Calu3 (cell line): ENCODE measurements around the gene USP24. TPM values are rescaled to one million over a fixed set of nuclear protein-coding genes. Genes with fewer than 3 reads are reported as not detected.
"Not testable (repeated sequence)": the region's sequence is repeated elsewhere in the genome, so short reads cannot be mapped to it uniquely, and the experiment has no call there.

ENCODE experiments used
- BruUV-seq: library from RNA; stranded (reverse); fragments of 400-500 nt; replicated peaks from 2 replicates; lab custom pipeline; 2021; lab: Mats Ljungman, UMichigan
- CTCF ChIA-PET: fragments of 300-600 bp; sonication (Branson Sonifier 250); formaldehyde crosslinking; loops from one replicate; lab custom pipeline; 2022; ENCODE audit warnings: antibody characterized with exemption; lab: Charles Lee
- DNase-seq: peaks from one replicate; pipeline ENCODE4 v3.0.0; 2022
- H3K27ac Mint-ChIP-seq: one replicate; pipeline ENCODE4 v1.8.0; 2022; ENCODE audit warnings: mixed read lengths; ENCODE audit not compliant: unreplicated experiment
- H3K27me3 Mint-ChIP-seq: one replicate; pipeline ENCODE4 v1.8.0; 2022; ENCODE audit warnings: mixed read lengths; ENCODE audit not compliant: unreplicated experiment
- H3K36me3 Mint-ChIP-seq: one replicate; pipeline ENCODE4 v1.8.0; 2022; ENCODE audit warnings: mild to moderate bottlenecking, moderate library complexity, mixed read lengths; ENCODE audit not compliant: insufficient read depth, unreplicated experiment
- H3K4me1 Mint-ChIP-seq: one replicate; pipeline ENCODE4 v1.8.0; 2022; ENCODE audit warnings: mild to moderate bottlenecking, low read depth, mixed read lengths; ENCODE audit not compliant: unreplicated experiment
- H3K4me3 Mint-ChIP-seq: one replicate; pipeline ENCODE4 v1.8.0; 2022; ENCODE audit warnings: mild to moderate bottlenecking, low read depth, moderate library complexity, mixed read lengths; ENCODE audit not compliant: unreplicated experiment
- H3K9me3 Mint-ChIP-seq: one replicate; pipeline ENCODE4 v1.8.0; 2022; ENCODE audit warnings: low read depth, mixed read lengths; ENCODE audit not compliant: unreplicated experiment
- intact Hi-C: fragments of 100-400 bp; cut with micrococcal nuclease; formaldehyde crosslinking; loops from one replicate; pipeline ENCODE4 v1.10.0; 2022; ENCODE audit not compliant: unreplicated experiment
- total RNA-seq: library from RNA; stranded (reverse); gene quantifications from 2 replicates; pipeline ENCODE4 v1.2.3, GENCODE V29; 2022
- TF ChIP-seq, protein P1 (sequence below): fragments of 200-600 bp; IDR thresholded peaks from one replicate; pipeline ENCODE4 v1.8.0; 2022; ENCODE audit warnings: antibody characterized with exemption; ENCODE audit not compliant: unreplicated experiment

USP24 gene
- total RNA-seq, 1 experiment from 2014 or later: 45.3 TPM

DNA sequence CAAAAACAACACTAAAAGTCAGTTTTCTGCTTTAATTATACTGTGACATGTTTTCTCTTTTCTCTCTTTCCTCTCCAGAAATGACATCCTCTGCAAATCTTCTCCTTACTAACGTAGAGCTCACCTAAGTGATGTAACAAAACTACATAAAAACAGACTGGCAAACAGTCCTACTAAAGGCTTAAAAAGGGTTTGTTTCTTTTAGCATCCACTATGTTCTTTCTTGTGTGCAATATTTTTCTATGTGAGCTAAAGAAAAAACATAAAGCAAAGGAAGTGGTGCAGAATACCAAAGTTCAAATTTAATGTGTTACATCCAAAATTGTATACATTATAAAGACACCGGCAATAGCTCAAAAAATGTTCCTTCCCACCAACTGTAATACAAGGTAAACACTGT lies 14.5 kb downstream of the USP24 start:
- Mint-ChIP-seq H3K4me3 (no peak overlapping the region), H3K9me3 (no peaks in the 10 kb centered on the region), H3K27ac (no peak overlapping the region), H3K36me3 (peaks cover 4% of the 10 kb centered on the region), H3K4me1 (peaks cover 28% of the 10 kb centered on the region), H3K27me3 (no peaks in the 10 kb centered on the region)
- CTCF ChIA-PET: no interaction called here
- TF ChIP-seq, protein P1, sequence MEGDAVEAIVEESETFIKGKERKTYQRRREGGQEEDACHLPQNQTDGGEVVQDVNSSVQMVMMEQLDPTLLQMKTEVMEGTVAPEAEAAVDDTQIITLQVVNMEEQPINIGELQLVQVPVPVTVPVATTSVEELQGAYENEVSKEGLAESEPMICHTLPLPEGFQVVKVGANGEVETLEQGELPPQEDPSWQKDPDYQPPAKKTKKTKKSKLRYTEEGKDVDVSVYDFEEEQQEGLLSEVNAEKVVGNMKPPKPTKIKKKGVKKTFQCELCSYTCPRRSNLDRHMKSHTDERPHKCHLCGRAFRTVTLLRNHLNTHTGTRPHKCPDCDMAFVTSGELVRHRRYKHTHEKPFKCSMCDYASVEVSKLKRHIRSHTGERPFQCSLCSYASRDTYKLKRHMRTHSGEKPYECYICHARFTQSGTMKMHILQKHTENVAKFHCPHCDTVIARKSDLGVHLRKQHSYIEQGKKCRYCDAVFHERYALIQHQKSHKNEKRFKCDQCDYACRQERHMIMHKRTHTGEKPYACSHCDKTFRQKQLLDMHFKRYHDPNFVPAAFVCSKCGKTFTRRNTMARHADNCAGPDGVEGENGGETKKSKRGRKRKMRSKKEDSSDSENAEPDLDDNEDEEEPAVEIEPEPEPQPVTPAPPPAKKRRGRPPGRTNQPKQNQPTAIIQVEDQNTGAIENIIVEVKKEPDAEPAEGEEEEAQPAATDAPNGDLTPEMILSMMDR: no peak
- no peak for DNase-seq
- intact Hi-C loops: no loop called here
- no TSS peak for BruUV-seq

- DNase-seq, H3K27ac Mint-ChIP-seq, H3K9me3 Mint-ChIP-seq, H3K27me3 Mint-ChIP-seq, intact Hi-C loops, BruUV-seq, H3K36me3 Mint-ChIP-seq, H3K4me3 Mint-ChIP-seq, CTCF ChIA-PET: not testable (repeated sequence)
- H3K4me1 Mint-ChIP-seq: peaks cover 30% of the 10 kb centered on the region
Observed at GRCh38 chr1:55199735-55200134, 15.4 kb downstream of the USP24 start.

- Mint-ChIP-seq H3K27ac (no peak overlapping the region), H3K4me3 (no peak overlapping the region), H3K9me3 (no peaks in the 10 kb centered on the region), H3K27me3 (no peaks in the 10 kb centered on the region), H3K36me3 (peaks cover 4% of the 10 kb centered on the region), H3K4me1 (peaks cover 28% of the 10 kb centered on the region)
- intact Hi-C loops: no loop called here
- no peak for DNase-seq
- TF ChIP-seq, protein P1: no peak
- CTCF ChIA-PET: no interaction called here
- no TSS peak for BruUV-seq
Observed at GRCh38 chr1:55198044-55198443, 17.1 kb downstream of the USP24 start.

DNA sequence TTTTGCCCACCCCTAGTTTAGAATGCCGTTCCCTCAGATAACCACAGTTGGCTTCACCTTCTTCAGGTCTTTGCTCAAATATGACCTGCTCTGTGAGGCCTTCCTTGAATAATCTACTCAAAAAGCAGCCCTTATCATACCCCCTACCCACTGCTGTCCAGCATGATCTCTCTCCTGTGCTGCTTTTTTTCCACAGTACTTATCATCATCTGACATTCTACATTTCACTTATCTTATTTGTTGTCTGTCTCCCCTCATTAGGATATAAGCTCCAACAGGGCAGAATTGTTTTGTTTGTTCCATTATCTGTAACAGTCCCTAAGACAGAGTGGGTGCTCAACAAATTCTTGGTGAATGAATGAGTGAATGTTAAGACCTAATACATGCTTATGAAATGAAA lies 18.1 kb downstream of the USP24 start:
- peaks cover 4% of the 10 kb centered on the region for H3K36me3 Mint-ChIP-seq
- H3K27ac Mint-ChIP-seq: no peak overlapping the region
- peaks cover 31% of the 10 kb centered on the region for H3K4me1 Mint-ChIP-seq
- no TSS peak for BruUV-seq
- no peaks in the 10 kb centered on the region for H3K27me3 Mint-ChIP-seq
- CTCF ChIA-PET: no interaction called here
- H3K4me3 Mint-ChIP-seq: no peak overlapping the region
- intact Hi-C loops: no loop called here
- DNase-seq: no peak
- TF ChIP-seq, protein P1: no peak
- H3K9me3 Mint-ChIP-seq: no peaks in the 10 kb centered on the region

GRCh38 chr1:55196433-55197035 lies 18.6 kb downstream of the USP24 start:
- DNase-seq: no peak
- CTCF ChIA-PET: no interaction called here
- H3K4me1 Mint-ChIP-seq: peaks cover 35% of the 10 kb centered on the region
- H3K27me3 Mint-ChIP-seq: no peaks in the 10 kb centered on the region
- TF ChIP-seq, protein P1: no peak
- no TSS peak for BruUV-seq
- intact Hi-C loops: no loop called here
- no peaks in the 10 kb centered on the region for H3K36me3 Mint-ChIP-seq
- no peak overlapping the region for H3K27ac Mint-ChIP-seq
- no peak overlapping the region for H3K4me3 Mint-ChIP-seq
- H3K9me3 Mint-ChIP-seq: no peaks in the 10 kb centered on the region
